Kidney epithelial cell (primary cell): ENCODE data around the gene INO80. TPM values are rescaled to one million over a fixed set of nuclear protein-coding genes. Genes with fewer than 3 reads are reported as not detected.

Experiments
- DNase-seq: peaks from one replicate; pipeline ENCODE4 v3.0.0-alpha.2; 2010; ENCODE audit warnings: low read depth
- H3K27me3 ChIP-seq: 2 replicates; pipeline ENCODE4 v1.6.0; 2011; ENCODE audit warnings: low read length; ENCODE audit not compliant: control insufficient read depth, insufficient read depth
- H3K36me3 ChIP-seq: 2 replicates; pipeline ENCODE4 v1.5.1; 2011; ENCODE audit warnings: low read length; ENCODE audit not compliant: control insufficient read depth, insufficient read depth
- H3K4me3 ChIP-seq: 2 replicates; pipeline ENCODE4 v1.5.1; 2011; ENCODE audit warnings: low read depth, mild to moderate bottlenecking, control low read depth, low read length
- total RNA-seq: library from RNA; depleted of rRNA; stranded (reverse); fragments of >200 nt; gene quantifications from 2 replicates; pipeline ENCODE4 v1.2.3, GENCODE V29; 2015
- TF ChIP-seq, protein P1 (sequence below): IDR thresholded peaks from 2 replicates; pipeline ENCODE4 v1.5.1; 2011; ENCODE audit warnings: mild to moderate bottlenecking, moderate library complexity, low read length, control low read depth, inconsistent platforms; ENCODE audit not compliant: insufficient read depth, poor library complexity, severe bottlenecking

The INO80 gene
- total RNA-seq, 1 donor from 2014 or later, result 26.7 TPM

GRCh38 chr15:40984406-40984805 is 131.7 kb downstream of the INO80 start:
- H3K36me3 ChIP-seq, result peaks cover 1% of the 10 kb centered on the region
- TF ChIP-seq, protein P1, sequence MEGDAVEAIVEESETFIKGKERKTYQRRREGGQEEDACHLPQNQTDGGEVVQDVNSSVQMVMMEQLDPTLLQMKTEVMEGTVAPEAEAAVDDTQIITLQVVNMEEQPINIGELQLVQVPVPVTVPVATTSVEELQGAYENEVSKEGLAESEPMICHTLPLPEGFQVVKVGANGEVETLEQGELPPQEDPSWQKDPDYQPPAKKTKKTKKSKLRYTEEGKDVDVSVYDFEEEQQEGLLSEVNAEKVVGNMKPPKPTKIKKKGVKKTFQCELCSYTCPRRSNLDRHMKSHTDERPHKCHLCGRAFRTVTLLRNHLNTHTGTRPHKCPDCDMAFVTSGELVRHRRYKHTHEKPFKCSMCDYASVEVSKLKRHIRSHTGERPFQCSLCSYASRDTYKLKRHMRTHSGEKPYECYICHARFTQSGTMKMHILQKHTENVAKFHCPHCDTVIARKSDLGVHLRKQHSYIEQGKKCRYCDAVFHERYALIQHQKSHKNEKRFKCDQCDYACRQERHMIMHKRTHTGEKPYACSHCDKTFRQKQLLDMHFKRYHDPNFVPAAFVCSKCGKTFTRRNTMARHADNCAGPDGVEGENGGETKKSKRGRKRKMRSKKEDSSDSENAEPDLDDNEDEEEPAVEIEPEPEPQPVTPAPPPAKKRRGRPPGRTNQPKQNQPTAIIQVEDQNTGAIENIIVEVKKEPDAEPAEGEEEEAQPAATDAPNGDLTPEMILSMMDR, result no peak
- H3K27me3 ChIP-seq, result no peaks in the 10 kb centered on the region
- no peak for DNase-seq
- no peak overlapping the region for H3K4me3 ChIP-seq

GRCh38 chr15:40982855-40983254 is 133.2 kb downstream of the INO80 start:
- Histone ChIP-seq H3K36me3 (peaks cover 1% of the 10 kb centered on the region), H3K4me3 (no peak overlapping the region), H3K27me3 (no peaks in the 10 kb centered on the region)
- TF ChIP-seq, protein P1, result no peak
- DNase-seq, result no peak

DNA sequence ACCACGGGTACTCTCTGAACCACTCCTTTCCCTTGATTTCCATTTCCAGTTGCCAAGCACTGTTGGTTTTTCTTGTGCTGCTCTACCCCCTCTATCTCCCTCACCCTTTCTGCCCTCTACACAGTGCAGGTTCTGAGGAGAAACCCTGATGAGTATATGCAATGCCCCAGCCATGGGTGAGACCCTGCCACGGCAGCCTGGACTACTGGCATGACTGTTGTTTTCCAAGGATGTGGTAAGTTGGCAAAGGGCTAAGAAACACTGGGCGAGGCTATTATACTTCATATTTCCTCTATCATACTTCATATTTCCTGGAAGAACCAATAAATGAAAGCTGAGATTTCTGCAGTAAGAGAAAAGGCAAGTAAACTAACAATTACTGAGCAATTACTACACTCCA is 134.9 kb downstream of the INO80 start:
- peaks cover 1% of the 10 kb centered on the region for H3K36me3 ChIP-seq
- no peak overlapping the region for H3K4me3 ChIP-seq
- no peaks in the 10 kb centered on the region for H3K27me3 ChIP-seq
- TF ChIP-seq, protein P1, result no peak
- no peak for DNase-seq

GRCh38 chr15:40978562-40978961 is 137.5 kb downstream of the INO80 start:
- DNase-seq, result no peak
- Histone ChIP-seq H3K27me3 (no peaks in the 10 kb centered on the region), H3K4me3 (no peak overlapping the region), H3K36me3 (no peaks in the 10 kb centered on the region)
- TF ChIP-seq, protein P1, result no peak

GRCh38 chr15:40978141-40978540 is 137.9 kb downstream of the INO80 start:
- Histone ChIP-seq H3K27me3 (no peaks in the 10 kb centered on the region), H3K36me3 (no peaks in the 10 kb centered on the region), H3K4me3 (no peak overlapping the region)
- TF ChIP-seq, protein P1, result no peak
- no peak for DNase-seq

- Histone ChIP-seq H3K36me3 (no peaks in the 10 kb centered on the region), H3K4me3 (no peak overlapping the region), H3K27me3 (no peaks in the 10 kb centered on the region)
- TF ChIP-seq, protein P1, result no peak
- DNase-seq, result no peak
These were observed 139.3 kb downstream of the INO80 start for GRCh38 chr15:40976819-40977218.
